GM23338 (cell line): ENCODE results near the gene ZSWIM1. TPM values are rescaled to one million over a fixed set of nuclear protein-coding genes. Genes with fewer than 3 reads are reported as not detected.

Experiments used
- ATAC-seq: fragments of 200-7000 bp; cut with Tn5 transposase; 3 replicates; pipeline ENCODE4 v1.9.1; 2020
- DNase-seq: peaks from one replicate; pipeline ENCODE4 v3.0.0-alpha.2; 2015; ENCODE audit warnings: low spot score
- H2AFZ ChIP-seq: fragments of 200-600 bp; sonication (generic); 2 replicates; pipeline ENCODE4 v1.8.0; 2016; ENCODE audit warnings: antibody characterized with exemption, mild to moderate bottlenecking, moderate library complexity
- H3F3A ChIP-seq: fragments of 200-600 bp; sonication (generic); replicated peaks from 2 replicates; pipeline ENCODE4 v1.8.0; 2017; ENCODE audit warnings: antibody characterized with exemption, mixed run types, low read depth
- H3K27ac ChIP-seq: fragments of 200-600 bp; sonication (generic); 2 replicates; pipeline ENCODE4 v1.6.1; 2016; ENCODE audit warnings: low read depth
- H3K27me3 ChIP-seq: fragments of 200-600 bp; sonication (generic); 2 replicates; pipeline ENCODE4 v1.8.0; 2016; ENCODE audit warnings: mild to moderate bottlenecking, mixed run types, moderate library complexity; ENCODE audit not compliant: insufficient read depth
- H3K36me3 ChIP-seq: fragments of 200-600 bp; sonication (generic); 2 replicates; pipeline ENCODE4 v1.8.0; 2016; ENCODE audit warnings: mild to moderate bottlenecking; ENCODE audit not compliant: insufficient read depth
- H3K4me1 ChIP-seq: fragments of 200-600 bp; sonication (generic); 2 replicates; pipeline ENCODE4 v1.8.0; 2016; ENCODE audit warnings: mild to moderate bottlenecking, moderate library complexity; ENCODE audit not compliant: insufficient read depth
- H3K4me2 ChIP-seq: fragments of 200-600 bp; sonication (generic); 2 replicates; pipeline ENCODE4 v1.7.1; 2017; ENCODE audit warnings: mixed run types
- H3K4me3 ChIP-seq: fragments of 200-600 bp; sonication (generic); 2 replicates; pipeline ENCODE4 v1.6.1; 2016; ENCODE audit warnings: mixed run types
- H3K79me2 ChIP-seq: fragments of 200-600 bp; sonication (generic); replicated peaks from 2 replicates; pipeline ENCODE4 v1.8.0; 2017; ENCODE audit warnings: mild to moderate bottlenecking; ENCODE audit not compliant: insufficient read depth
- H3K9me2 ChIP-seq: fragments of 200-600 bp; sonication (generic); 2 replicates; pipeline ENCODE4 v1.8.0; 2017; ENCODE audit not compliant: insufficient read depth
- H4K20me1 ChIP-seq: fragments of 200-600 bp; sonication (generic); replicated peaks from 2 replicates; pipeline ENCODE4 v1.8.0; 2017; ENCODE audit warnings: mild to moderate bottlenecking; ENCODE audit not compliant: insufficient read depth
- H3K27ac Mint-ChIP-seq: 2 replicates; pipeline ENCODE4 v1.8.0; 2020; ENCODE audit warnings: inconsistent platforms, mild to moderate bottlenecking, moderate library complexity, mixed read lengths
- H3K27me3 Mint-ChIP-seq: 3 replicates; pipeline ENCODE4 v1.8.0; 2022; ENCODE audit warnings: low read depth, mild to moderate bottlenecking, moderate library complexity, mixed read lengths, inconsistent platforms; ENCODE audit not compliant: insufficient read depth, poor library complexity
- H3K36me3 Mint-ChIP-seq: 3 replicates; pipeline ENCODE4 v1.8.0; 2021; ENCODE audit warnings: low read depth, mild to moderate bottlenecking, inconsistent platforms, moderate library complexity, mixed read lengths
- H3K4me1 Mint-ChIP-seq: 3 replicates; pipeline ENCODE4 v1.8.0; 2020; ENCODE audit warnings: mild to moderate bottlenecking, inconsistent platforms, mixed read lengths
- H3K4me3 Mint-ChIP-seq: 3 replicates; pipeline ENCODE4 v1.8.0; 2021; ENCODE audit warnings: moderate library complexity, mild to moderate bottlenecking, inconsistent platforms, mixed read lengths
- H3K9me3 Mint-ChIP-seq: 3 replicates; pipeline ENCODE4 v1.8.0; 2020; ENCODE audit warnings: moderate library complexity, mild to moderate bottlenecking, inconsistent platforms, mixed read lengths
- CREB1 ChIP-seq: fragments of 250-450 bp; sonication (Bioruptor Pico); IDR thresholded peaks from 2 replicates; pipeline ENCODE4 v1.5.0; 2020; ENCODE audit warnings: low read depth, mild to moderate bottlenecking, moderate library complexity
- EZH2phosphoT487 ChIP-seq: fragments of 200-600 bp; sonication (generic); IDR thresholded peaks from one replicate; pipeline ENCODE4 v1.8.1; 2018; ENCODE audit warnings: antibody characterized with exemption; ENCODE audit not compliant: unreplicated experiment
- POLR2AphosphoS5 ChIP-seq: IDR thresholded peaks from 2 replicates; pipeline ENCODE4 v1.6.1; 2016; ENCODE audit warnings: antibody characterized with exemption, low read depth
- STAT1 ChIP-seq: IDR thresholded peaks from one replicate; pipeline ENCODE4 v1.6.1; 2016; ENCODE audit warnings: antibody characterized with exemption; ENCODE audit not compliant: unreplicated experiment
- polyA plus RNA-seq: library from polyadenylated mRNA; unstranded; fragments of >200 nt; fragmentation: Nextera tagmentation; extraction: Ambion mirVana; gene quantifications from 2 replicates; pipeline ENCODE4 v1.2.1, GENCODE V29; 2016
- total RNA-seq: library from RNA; depleted of rRNA; stranded (reverse); fragments of >200 nt; shearing (Covaris generic); gene quantifications from 2 replicates; pipeline ENCODE4 v1.2.3, GENCODE V29; 2014
- TF ChIP-seq, protein P1 (sequence below): IDR thresholded peaks from one replicate; pipeline ENCODE4 v1.6.1; 2018; ENCODE audit warnings: antibody characterized with exemption; ENCODE audit not compliant: unreplicated experiment

The ZSWIM1 gene
- total and polyA plus RNA-seq, 2 experiments from 2014 or later, result 11.5 to 16.2 TPM

DNA sequence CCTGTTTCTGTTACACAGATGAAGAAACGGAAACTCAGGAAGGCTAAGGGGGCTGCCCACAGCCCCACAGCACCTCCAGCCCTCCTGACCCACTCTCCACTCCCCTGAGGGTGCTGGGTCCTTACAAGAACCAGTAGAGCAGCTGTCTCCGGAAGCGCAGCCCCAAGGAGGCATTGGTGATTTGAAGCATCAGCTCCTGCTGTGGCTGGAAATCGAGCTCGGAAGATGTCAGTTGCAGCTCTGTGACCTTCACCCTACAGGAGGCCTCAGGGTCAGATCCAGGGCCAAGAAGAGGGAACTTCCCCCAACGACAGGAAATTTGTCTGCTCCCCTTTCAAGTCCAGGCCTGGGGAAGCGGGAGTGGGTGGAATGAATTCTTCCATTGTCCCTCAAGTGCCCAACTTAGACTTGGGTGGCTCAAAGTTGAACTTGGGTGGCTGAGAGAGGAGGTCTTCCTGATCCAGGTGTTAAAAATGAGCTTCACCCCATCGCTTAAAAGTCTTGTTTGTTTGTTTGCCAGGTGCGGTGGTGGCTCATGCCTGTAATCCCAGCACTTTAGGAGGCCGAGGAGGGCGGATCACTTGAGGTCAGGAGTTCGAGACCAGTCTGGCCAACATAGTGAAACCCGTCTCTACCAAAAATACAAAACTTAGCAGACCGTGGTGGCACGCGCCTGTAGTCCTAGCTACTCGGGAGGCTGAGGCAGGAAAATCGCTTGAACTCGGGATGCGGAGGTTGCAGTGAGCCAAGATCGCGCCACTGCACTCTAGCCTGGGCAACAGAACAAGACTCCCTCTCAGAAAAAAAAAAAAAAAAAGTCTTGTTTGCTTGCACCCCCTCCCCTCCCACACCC lies 29.0 kb downstream of the ZSWIM1 start:
- H3K27me3 ChIP-seq, result no peaks in the 10 kb centered on the region
- Mint-ChIP-seq H3K9me3 (no peaks in the 10 kb centered on the region; the same call in 2 of the 3 replicates), H3K36me3 (peaks cover 52% of the 10 kb centered on the region), H3K4me3 (peak overlapping the region; percentile 87), H3K4me1 (peaks cover 14% of the 10 kb centered on the region), H3K27ac (peak overlapping the region; percentile 19; the same call in 1 of the 2 replicates), H3K27me3 (peaks cover 19% of the 10 kb centered on the region)
- peaks cover 7% of the 10 kb centered on the region; the same call in 1 of the 2 replicates for H3K4me1 ChIP-seq
- H3K9me2 ChIP-seq, result no peaks in the 10 kb centered on the region
- H4K20me1 ChIP-seq, result peaks cover 16% of the 10 kb centered on the region
- no peak overlapping the region for H3K4me3 ChIP-seq
- no peak for ATAC-seq
- no peak overlapping the region for H2AFZ ChIP-seq
- H3F3A ChIP-seq, result peaks cover 11% of the 10 kb centered on the region; the same call in 1 of the 2 replicates
- no peak overlapping the region for H3K27ac ChIP-seq
- no peak for TF ChIP-seq POLR2AphosphoS5
- no peak for TF ChIP-seq STAT1
- TF ChIP-seq EZH2phosphoT487, result no peak
- peaks cover 11% of the 10 kb centered on the region for H3K36me3 ChIP-seq
- DNase-seq, result no peak
- H3K4me2 ChIP-seq, result peak overlapping the region; percentile 12; the same call in 1 of the 2 replicates
- H3K79me2 ChIP-seq, result peaks cover 10% of the 10 kb centered on the region

DNA sequence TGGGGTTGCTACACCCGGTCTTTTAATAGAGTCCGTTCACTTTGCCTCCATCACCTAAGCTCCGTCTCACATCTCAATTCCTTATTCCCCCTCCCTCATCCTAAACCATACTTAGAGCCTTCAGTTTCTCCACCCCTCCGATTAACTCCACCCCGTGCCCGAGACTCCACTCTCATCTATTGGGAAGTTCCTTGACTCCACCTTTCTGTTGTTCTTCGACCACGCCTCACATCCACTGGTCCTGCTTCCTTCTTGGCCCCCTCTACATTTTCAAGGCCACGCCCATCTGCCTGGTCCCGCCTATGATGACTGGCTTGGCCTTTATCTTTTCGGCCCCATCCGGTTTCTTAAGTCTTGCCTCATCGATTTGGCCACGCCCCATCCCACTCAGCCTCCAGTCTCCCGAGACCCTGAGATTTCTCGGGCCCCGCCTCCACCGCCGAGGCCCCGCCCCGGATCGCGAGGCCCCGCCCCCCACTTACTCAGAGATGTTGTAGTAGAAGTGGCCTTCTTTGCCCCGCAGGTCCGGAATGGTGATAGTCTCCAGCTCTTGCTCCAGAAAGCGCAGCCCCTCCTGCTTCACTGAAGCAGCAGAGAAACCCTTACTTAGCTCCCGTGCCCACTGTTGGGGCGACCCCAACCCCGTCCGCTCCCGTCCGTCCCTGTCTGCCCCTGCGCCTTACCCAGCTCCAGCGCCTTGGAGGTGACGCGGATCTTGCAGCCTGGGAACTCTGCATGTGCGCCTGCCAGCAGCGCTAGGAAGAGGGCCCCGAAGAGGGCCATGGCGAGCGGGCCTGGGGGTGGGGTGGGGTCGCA lies 29.9 kb downstream of the ZSWIM1 start:
- Mint-ChIP-seq H3K9me3 (no peaks in the 10 kb centered on the region; the same call in 2 of the 3 replicates), H3K4me1 (peaks cover 11% of the 10 kb centered on the region; the same call in 2 of the 3 replicates), H3K27ac (peak overlapping the region; percentile 94), H3K36me3 (peaks cover 43% of the 10 kb centered on the region), H3K27me3 (peaks cover 13% of the 10 kb centered on the region), H3K4me3 (peak overlapping the region; percentile 87)
- ATAC-seq (peak; percentile 85), DNase-seq (peak; percentile 100)
- Histone ChIP-seq H2AFZ (no peak overlapping the region), H4K20me1 (peaks cover 9% of the 10 kb centered on the region), H3K4me2 (peak overlapping the region; percentile 81), H3K79me2 (peaks cover 10% of the 10 kb centered on the region), H3K9me2 (no peaks in the 10 kb centered on the region), H3K4me1 (peaks cover 7% of the 10 kb centered on the region; the same call in 1 of the 2 replicates), H3K27ac (peak overlapping the region; percentile 73), H3K36me3 (peaks cover 5% of the 10 kb centered on the region), H3K27me3 (no peaks in the 10 kb centered on the region), H3K4me3 (peak overlapping the region; percentile 91), H3F3A (peaks cover 8% of the 10 kb centered on the region; the same call in 1 of the 2 replicates)
- TF ChIP-seq CREB1 (CRISPR knock-in tag), result no peak
- peak; percentile 88 for TF ChIP-seq POLR2AphosphoS5

DNA sequence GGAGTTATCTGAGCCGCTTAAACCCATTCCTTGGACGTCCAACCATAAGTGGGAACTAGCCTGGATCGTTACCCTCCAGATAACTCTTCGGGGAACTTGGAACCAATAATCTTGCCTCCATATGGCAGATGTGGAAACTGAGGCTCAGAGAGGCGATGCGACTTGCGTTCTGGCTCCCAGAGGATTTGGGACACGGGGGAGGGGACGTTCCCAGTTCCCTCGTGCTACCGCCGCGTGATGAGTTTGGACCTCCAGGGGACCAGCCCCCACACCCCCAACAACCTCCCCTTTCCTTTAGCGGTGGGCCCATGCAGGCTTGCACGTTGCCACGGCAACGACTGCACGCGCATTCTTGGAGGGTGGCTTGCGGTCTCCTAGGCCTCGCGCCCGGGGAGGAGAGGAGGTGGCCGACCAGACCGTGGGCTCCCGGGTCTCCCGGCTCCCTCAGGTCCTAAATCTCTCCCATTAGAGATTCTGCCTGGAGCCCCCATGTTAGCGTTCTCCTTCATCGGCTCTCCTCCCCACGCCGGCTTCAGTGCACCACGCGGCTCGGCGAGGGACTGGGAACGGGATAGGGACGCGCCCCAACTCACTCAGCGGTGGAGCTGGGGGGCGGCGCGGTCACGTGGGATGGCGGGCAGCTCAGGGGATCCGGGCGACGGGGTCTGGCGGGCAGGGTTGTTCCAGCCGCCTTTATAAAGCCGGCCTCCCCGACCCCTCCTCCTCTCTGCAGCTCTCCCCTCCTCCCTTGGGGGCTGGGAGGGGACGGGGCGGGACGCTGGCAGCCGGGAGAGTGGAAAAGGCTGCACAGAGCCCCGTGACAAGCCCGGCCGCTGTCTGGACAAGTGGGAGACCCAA lies 30.7 kb downstream of the ZSWIM1 start, which contains the start of gene PLTP:
Gene PLTP, minus strand, starts transcription at position 670 of the 858 bp plus-strand sequence. CDS start 703 bp downstream, outside the sequence.
- peaks cover 37% of the 10 kb centered on the region for H3K36me3 Mint-ChIP-seq
- Histone ChIP-seq H2AFZ (peak within 1 kb of the TSS; percentile 97), H3K4me2 (peak within 1 kb of the TSS; percentile 81), H3F3A (peaks cover 8% of the 10 kb centered on the region; the same call in 1 of the 2 replicates), H3K27me3 (no peaks in the 10 kb centered on the region), H4K20me1 (peaks cover 9% of the 10 kb centered on the region), H3K27ac (peak within 1 kb of the TSS; percentile 73), H3K4me3 (peak within 1 kb of the TSS; percentile 91), H3K36me3 (0 out of 2 replicates have a peak, but pooled peaks cover 5% of the 10 kb centered on the region), H3K4me1 (peaks cover 7% of the 10 kb centered on the region; the same call in 1 of the 2 replicates), H3K9me2 (no peaks in the 10 kb centered on the region), H3K79me2 (peaks cover 10% of the 10 kb centered on the region)
- peaks cover 13% of the 10 kb centered on the region for H3K27me3 Mint-ChIP-seq
- no peaks in the 10 kb centered on the region; the same call in 2 of the 3 replicates for H3K9me3 Mint-ChIP-seq
- DNase-seq, result peak; percentile 83
- H3K4me3 Mint-ChIP-seq, result peak within 1 kb of the TSS; percentile 87
- peak within 1 kb of the TSS; percentile 94 for H3K27ac Mint-ChIP-seq
- TF ChIP-seq, protein P1, sequence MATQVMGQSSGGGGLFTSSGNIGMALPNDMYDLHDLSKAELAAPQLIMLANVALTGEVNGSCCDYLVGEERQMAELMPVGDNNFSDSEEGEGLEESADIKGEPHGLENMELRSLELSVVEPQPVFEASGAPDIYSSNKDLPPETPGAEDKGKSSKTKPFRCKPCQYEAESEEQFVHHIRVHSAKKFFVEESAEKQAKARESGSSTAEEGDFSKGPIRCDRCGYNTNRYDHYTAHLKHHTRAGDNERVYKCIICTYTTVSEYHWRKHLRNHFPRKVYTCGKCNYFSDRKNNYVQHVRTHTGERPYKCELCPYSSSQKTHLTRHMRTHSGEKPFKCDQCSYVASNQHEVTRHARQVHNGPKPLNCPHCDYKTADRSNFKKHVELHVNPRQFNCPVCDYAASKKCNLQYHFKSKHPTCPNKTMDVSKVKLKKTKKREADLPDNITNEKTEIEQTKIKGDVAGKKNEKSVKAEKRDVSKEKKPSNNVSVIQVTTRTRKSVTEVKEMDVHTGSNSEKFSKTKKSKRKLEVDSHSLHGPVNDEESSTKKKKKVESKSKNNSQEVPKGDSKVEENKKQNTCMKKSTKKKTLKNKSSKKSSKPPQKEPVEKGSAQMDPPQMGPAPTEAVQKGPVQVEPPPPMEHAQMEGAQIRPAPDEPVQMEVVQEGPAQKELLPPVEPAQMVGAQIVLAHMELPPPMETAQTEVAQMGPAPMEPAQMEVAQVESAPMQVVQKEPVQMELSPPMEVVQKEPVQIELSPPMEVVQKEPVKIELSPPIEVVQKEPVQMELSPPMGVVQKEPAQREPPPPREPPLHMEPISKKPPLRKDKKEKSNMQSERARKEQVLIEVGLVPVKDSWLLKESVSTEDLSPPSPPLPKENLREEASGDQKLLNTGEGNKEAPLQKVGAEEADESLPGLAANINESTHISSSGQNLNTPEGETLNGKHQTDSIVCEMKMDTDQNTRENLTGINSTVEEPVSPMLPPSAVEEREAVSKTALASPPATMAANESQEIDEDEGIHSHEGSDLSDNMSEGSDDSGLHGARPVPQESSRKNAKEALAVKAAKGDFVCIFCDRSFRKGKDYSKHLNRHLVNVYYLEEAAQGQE, result no peak
- peak; percentile 97 for TF ChIP-seq POLR2AphosphoS5
- H3K4me1 Mint-ChIP-seq, result peaks cover 11% of the 10 kb centered on the region; the same call in 2 of the 3 replicates
- ATAC-seq, result peak; percentile 56
